Uterus (tissue), 4 donors: Measurements from ENCODE around the gene VPS52. TPM values are rescaled to one million over a fixed set of nuclear protein-coding genes. Genes with fewer than 3 reads are reported as not detected.

Experiments
- DNase-seq, 2 donors: peaks; one replicate each; pipeline ENCODE4 v3.0.0-alpha.2; 2019 to 2020
- H3K27ac ChIP-seq, 2 donors: fragments of 200-600 bp; sonication (generic); 1 replicate in 1 of 2; 2 replicates in 1 of 2; pipeline ENCODE4 v1.5.1; 2016 to 2018
- H3K27me3 ChIP-seq, 2 donors: fragments of 200-600 bp; sonication (generic); one replicate each; pipeline ENCODE4 v1.5.1; 2018 to 2019; ENCODE audit warnings: control low read depth in 1 of 2
- H3K36me3 ChIP-seq, 2 donors: fragments of 200-600 bp; sonication (generic); one replicate each; pipeline ENCODE4 v1.5.1; 2019; ENCODE audit warnings: control low read depth in 1 of 2
- H3K4me1 ChIP-seq, 2 donors: fragments of 200-600 bp; sonication (generic); one replicate each; pipeline ENCODE4 v1.5.1; 2018 to 2019; ENCODE audit warnings: control low read depth in 1 of 2
- H3K4me3 ChIP-seq, 2 donors: fragments of 200-600 bp; sonication (generic); 1 replicate in 1 of 2; 2 replicates in 1 of 2; pipeline ENCODE4 v1.5.1; 2018 to 2019; ENCODE audit warnings: mild to moderate bottlenecking in 1 of 2
- H3K9me3 ChIP-seq, 2 donors: fragments of 200-600 bp; sonication (generic); one replicate each; pipeline ENCODE4 v1.5.1; 2019; ENCODE audit warnings: control low read depth in 1 of 2
- POLR2A ChIP-seq, 2 donors: fragments of 450-650 bp; IDR thresholded peaks; one replicate each; pipeline ENCODE4 v1.6.1; 2016; ENCODE audit warnings: antibody characterized with exemption in 2 of 2, mild to moderate bottlenecking in 1 of 2, moderate library complexity in 1 of 2
- intact Hi-C: fragments of 100-400 bp; cut with DNase I; formaldehyde crosslinking; loops from one replicate; pipeline ENCODE4 v1.15.1; 2023; ENCODE audit warnings: low total_unique reads
- microRNA counts, 2 donors: library from miRNA; unstranded; fragments of <30 nt; microRNA quantifications; one replicate each; lab custom pipeline; 2016 to 2017
- microRNA-seq: library from miRNA; unstranded; fragments of <30 nt; microRNA quantifications from one replicate; pipeline ENCODE4, GENCODE V29; 2016; ENCODE audit warnings: borderline microRNAs expressed, borderline replicate concordance
- small RNA-seq: library from RNA; depleted of rRNA; stranded (forward); fragments of <200 nt; gene quantifications from one replicate; pipeline ENCODE3, GENCODE V24; 2016
- total RNA-seq, 4 donors: library from RNA; depleted of rRNA in 3 of 4; stranded (reverse); fragments of >200 nt in 3 of 4; gene quantifications; one replicate each; pipeline versions ENCODE4 v1.1.0 to v1.2.4, GENCODE V29; 2014 to 2023
- TF ChIP-seq, protein P1 (sequence below), 4 experiments: fragments of 200-600 bp in 2 of 4; fragments of 450-650 bp in 2 of 4; sonication (generic) in 2 of 4; IDR thresholded peaks; one replicate each; pipeline ENCODE4 v1.5.1; 2016 to 2019; ENCODE audit warnings: antibody characterized with exemption in 4 of 4, mild to moderate bottlenecking in 2 of 4, moderate library complexity in 1 of 4
- donor health status: DM: yes; HTN: yes; CAD: no.

Gene VPS52
- total RNA-seq, 4 donors from 2014 or later = 12.8 to 58.4 (median 37.5) TPM

DNA sequence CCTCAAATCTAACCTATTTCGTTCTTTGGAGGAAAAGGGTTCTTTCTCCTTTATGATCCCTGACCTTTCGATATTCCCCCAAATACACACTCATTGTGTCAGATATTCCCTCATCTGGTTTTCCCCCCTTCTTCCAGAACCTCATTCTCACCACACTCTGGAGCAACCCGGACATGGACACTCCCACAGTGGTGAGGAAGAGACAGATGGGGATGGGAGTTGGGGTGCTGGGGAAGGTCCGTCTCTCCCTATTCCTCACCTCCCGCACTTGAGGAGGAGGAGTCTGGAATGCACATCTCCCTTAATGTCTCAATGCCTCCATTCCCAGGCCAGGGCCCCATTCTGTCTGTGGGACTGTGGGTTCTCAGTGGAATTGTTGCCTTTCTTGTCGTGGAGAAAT, 69.7 kb downstream of the VPS52 start:
- Histone ChIP-seq H3K9me3 (no peaks in the 10 kb centered on the region), H3K27me3 (no peaks in the 10 kb centered on the region), H3K27ac (no peak overlapping the region), H3K4me1 (peaks cover 10% of the 10 kb centered on the region in 2 donors), H3K4me3 (peak overlapping the region; percentile 72 to 89), H3K36me3 (no peaks in the 10 kb centered on the region)
- no peak for DNase-seq
- intact Hi-C loops = loop anchor here (10.0 kb wide), 1 partner anchor 93 kb away; the partner anchor contains the start of gene RGL2
- no peak for TF ChIP-seq POLR2A (IDR thresholded peaks at IDR 0.05)
- TF ChIP-seq, protein P1, sequence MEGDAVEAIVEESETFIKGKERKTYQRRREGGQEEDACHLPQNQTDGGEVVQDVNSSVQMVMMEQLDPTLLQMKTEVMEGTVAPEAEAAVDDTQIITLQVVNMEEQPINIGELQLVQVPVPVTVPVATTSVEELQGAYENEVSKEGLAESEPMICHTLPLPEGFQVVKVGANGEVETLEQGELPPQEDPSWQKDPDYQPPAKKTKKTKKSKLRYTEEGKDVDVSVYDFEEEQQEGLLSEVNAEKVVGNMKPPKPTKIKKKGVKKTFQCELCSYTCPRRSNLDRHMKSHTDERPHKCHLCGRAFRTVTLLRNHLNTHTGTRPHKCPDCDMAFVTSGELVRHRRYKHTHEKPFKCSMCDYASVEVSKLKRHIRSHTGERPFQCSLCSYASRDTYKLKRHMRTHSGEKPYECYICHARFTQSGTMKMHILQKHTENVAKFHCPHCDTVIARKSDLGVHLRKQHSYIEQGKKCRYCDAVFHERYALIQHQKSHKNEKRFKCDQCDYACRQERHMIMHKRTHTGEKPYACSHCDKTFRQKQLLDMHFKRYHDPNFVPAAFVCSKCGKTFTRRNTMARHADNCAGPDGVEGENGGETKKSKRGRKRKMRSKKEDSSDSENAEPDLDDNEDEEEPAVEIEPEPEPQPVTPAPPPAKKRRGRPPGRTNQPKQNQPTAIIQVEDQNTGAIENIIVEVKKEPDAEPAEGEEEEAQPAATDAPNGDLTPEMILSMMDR (IDR thresholded peaks at IDR 0.05) = no peak

DNA sequence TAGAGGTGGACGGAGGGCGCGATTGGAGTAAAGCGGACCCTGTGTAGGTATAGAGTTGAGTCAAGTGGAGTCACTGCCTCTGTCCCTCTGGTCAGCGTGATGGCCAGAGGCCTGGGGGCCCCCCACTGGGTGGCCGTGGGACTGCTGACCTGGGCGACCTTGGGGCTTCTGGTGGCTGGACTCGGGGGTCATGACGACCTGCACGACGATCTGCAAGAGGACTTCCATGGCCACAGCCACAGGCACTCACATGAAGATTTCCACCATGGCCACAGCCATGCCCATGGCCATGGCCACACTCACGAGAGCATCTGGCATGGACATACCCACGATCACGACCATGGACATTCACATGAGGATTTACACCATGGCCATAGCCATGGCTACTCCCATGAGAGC, 70.5 kb downstream of the VPS52 start:
- TF ChIP-seq, protein P1 (IDR thresholded peaks at IDR 0.05) = no peak
- no peak for TF ChIP-seq POLR2A (IDR thresholded peaks at IDR 0.05)
- Histone ChIP-seq H3K27me3 (no peaks in the 10 kb centered on the region), H3K4me1 (peaks cover 10% of the 10 kb centered on the region in 2 donors), H3K4me3 (peak overlapping the region; percentile 72 to 89), H3K27ac (peak overlapping the region; percentile 94 to 96), H3K9me3 (no peaks in the 10 kb centered on the region), H3K36me3 (no peaks in the 10 kb centered on the region)
- DNase-seq = no peak
- intact Hi-C loops = loop anchor here (10.0 kb wide), 1 partner anchor 94 kb away; the partner anchor contains the start of gene RGL2

MicroRNAs encoded within 50 kb of the gene (microRNA counts, 767-probe panel; counts per million panel counts)
- microRNA hsa-miR-219-1-3p (lab: Ali Mortazavi, UCI) (0 to 1,624 counts per million in 2 donors), microRNA hsa-miR-219-5p (lab: Ali Mortazavi, UCI) (0 counts per million in 2 donors)

Small RNAs within 50 kb of the gene (microRNA-seq; reads per million reads assigned to microRNA genes)
- gene MIR219A1 = 2.0 reads per million
- not detected for gene MIR6834
- gene MIR6873 = not detected

Small RNAs within 50 kb of the gene (small RNA-seq; reads per million reads assigned to genes)
- 0.18 reads per million for gene MIR219A1

Other genes with a start within 250 kb of the VPS52 start
- 100 to 1,000 TPM in 2 of 4 donors, 10 to 100 TPM in 2; 48.0 to 187 (median 135) TPM for gene HLA-DPA1, start 198.2 kb downstream of the VPS52 start, total RNA-seq
- gene HLA-DPB1, start 195.9 kb downstream of the VPS52 start, total RNA-seq = 100 to 1,000 TPM in 1 of 4 donors, 10 to 100 TPM in 3; 19.8 to 108 (median 43.6) TPM
- 1 to 10 TPM in 2 of 4 donors, under 1 TPM in 2; under 0.01 to 2.6 (median 1.0) TPM for gene COL11A2, start 79.4 kb downstream of the VPS52 start, total RNA-seq
- 10 to 100 TPM; 28.6 to 71.0 (median 34.0) TPM for gene RXRB, start 71.2 kb downstream of the VPS52 start, total RNA-seq
- 10 to 100 TPM; 53.8 to 87.8 (median 57.5) TPM for gene SLC39A7, start 71.0 kb downstream of the VPS52 start, total RNA-seq
- gene HSD17B8, start 67.2 kb downstream of the VPS52 start, total RNA-seq = 10 to 100 TPM in 1 of 4 donors, 1 to 10 TPM in 2, not detected in 1; 2.6 to 11.3 (median 5.8) TPM
- gene RING1, start 63.4 kb downstream of the VPS52 start, total RNA-seq = 10 to 100 TPM in 3 of 4 donors, 1 to 10 TPM in 1; 1.8 to 66.9 (median 30.1) TPM
- 1,000 to 10,000 TPM; 2,386 to 5,510 (median 4,061) TPM for gene RPS18, start 199 bp upstream of the VPS52 start, total RNA-seq
- gene B3GALT4, start 5.2 kb upstream of the VPS52 start, total RNA-seq = 10 to 100 TPM in 3 of 4 donors, 1 to 10 TPM in 1; 5.5 to 15.9 (median 14.3) TPM
- gene WDR46, start 17.4 kb upstream of the VPS52 start, total RNA-seq = 10 to 100 TPM; 17.9 to 60.3 (median 31.7) TPM
- gene PFDN6, start 17.7 kb upstream of the VPS52 start, total RNA-seq = 10 to 100 TPM; 13.6 to 33.5 (median 21.6) TPM
- 100 to 1,000 TPM in 1 of 4 donors, 10 to 100 TPM in 3; 34.4 to 118 (median 36.0) TPM for gene RGL2, start 27.1 kb upstream of the VPS52 start, total RNA-seq
- 10 to 100 TPM; 17.6 to 83.9 (median 41.4) TPM for gene TAPBP, start 42.2 kb upstream of the VPS52 start, total RNA-seq
- 10 to 100 TPM in 2 of 4 donors, 1 to 10 TPM in 2; 3.8 to 31.3 (median 16.0) TPM for gene ZBTB22, start 45.9 kb upstream of the VPS52 start, total RNA-seq
- 100 to 1,000 TPM in 1 of 4 donors, 10 to 100 TPM in 3; 18.2 to 120 (median 32.3) TPM for gene DAXX, start 51.1 kb upstream of the VPS52 start, total RNA-seq
- gene KIFC1, start 119.9 kb upstream of the VPS52 start, total RNA-seq = 10 to 100 TPM in 1 of 4 donors, 1 to 10 TPM in 1, not detected in 2; 1.8 to 20.0 TPM
- 100 to 1,000 TPM in 1 of 4 donors, 10 to 100 TPM in 3; 10.5 to 147 (median 35.3) TPM for gene PHF1, start 139.1 kb upstream of the VPS52 start, total RNA-seq
- 100 to 1,000 TPM in 1 of 4 donors, 10 to 100 TPM in 3; 10.8 to 135 (median 72.7) TPM for gene CUTA, start 146.2 kb upstream of the VPS52 start, total RNA-seq
- 10 to 100 TPM; 11.5 to 67.6 (median 14.4) TPM for gene SYNGAP1, start 148.2 kb upstream of the VPS52 start, total RNA-seq
- gene ZBTB9, start 182.7 kb upstream of the VPS52 start, total RNA-seq = 10 to 100 TPM in 1 of 4 donors, 1 to 10 TPM in 1, under 1 TPM in 2; under 0.01 to 12.0 (median 4.7) TPM